ENCODE measurements around the gene ANKFN1. TPM values are rescaled to one million over a fixed set of nuclear protein-coding genes. Genes with fewer than 3 reads are reported as not detected.

The ANKFN1 gene
- polyA plus RNA-seq, 1 experiment: 0.04 TPM

GRCh38 chr17:56549501-56549900 is 396.2 kb downstream of the ANKFN1 start:
- H3K27ac ChIP-seq (ENCODE audit: low read depth, low read length): no peak overlapping the region
- TF ChIP-seq CTCF (IDR thresholded peaks at IDR 0.05; ENCODE audit: low read depth, low read length): no peak

GRCh38 chr17:56557682-56558081 is 404.4 kb downstream of the ANKFN1 start:
- TF ChIP-seq CTCF (IDR thresholded peaks at IDR 0.05; ENCODE audit: low read depth, low read length): no peak
- DNase-seq (ENCODE audit: low read depth, low spot score): no peak
- POLR2A ChIA-PET: no interaction called here
- CTCF ChIA-PET: no interaction called here
- H3K27ac ChIP-seq (ENCODE audit: low read depth, low read length): no peak overlapping the region
- peaks cover 2% of the 10 kb centered on the region for H3K27me3 ChIP-seq (ENCODE audit: control insufficient read depth, insufficient read depth, low read length)
- no peak overlapping the region for H3K4me3 ChIP-seq (ENCODE audit: low read depth, low read length)
- H3K9me3 ChIP-seq (ENCODE audit: control insufficient read depth, insufficient read depth, low read length): no peaks in the 10 kb centered on the region

More at GRCh38 chr17:56549501-56549900, 396.2 kb downstream of the ANKFN1 start:
- Histone ChIP-seq H3K9me3 (ENCODE audit: control insufficient read depth, insufficient read depth, low read length) (no peaks in the 10 kb centered on the region), H3K27me3 (ENCODE audit: control insufficient read depth, insufficient read depth, low read length) (no peaks in the 10 kb centered on the region), H3K4me3 (ENCODE audit: low read depth, low read length) (no peak overlapping the region)
- ChIA-PET POLR2A (no interaction called here), CTCF (no interaction called here)
- no peak for DNase-seq (ENCODE audit: low read depth, low spot score)

- H3K27ac ChIP-seq (ENCODE audit: low read depth, low read length): no peak overlapping the region
- ChIA-PET POLR2A (no interaction called here), CTCF (no interaction called here)
- no peak for DNase-seq (ENCODE audit: low read depth, low spot score)
- no peaks in the 10 kb centered on the region for H3K9me3 ChIP-seq (ENCODE audit: control insufficient read depth, insufficient read depth, low read length)
- no peak for TF ChIP-seq CTCF (IDR thresholded peaks at IDR 0.05; ENCODE audit: low read depth, low read length)
- no peak overlapping the region for H3K4me3 ChIP-seq (ENCODE audit: low read depth, low read length)
- peaks cover 2% of the 10 kb centered on the region for H3K27me3 ChIP-seq (ENCODE audit: control insufficient read depth, insufficient read depth, low read length)
Measured at GRCh38 chr17:56558088-56558487, 404.8 kb downstream of the ANKFN1 start.

Small RNAs within 50 kb of the gene (small RNA-seq; reads per million reads assigned to genes)
- not detected for gene AC006600.1 (ENCODE audit: insufficient read length, low read depth)

All from AG04450 (cell line).